GM23338 (cell line): ENCODE data around the gene PHF24. TPM values are rescaled to one million over a fixed set of nuclear protein-coding genes. Genes with fewer than 3 reads are reported as not detected.

Source experiments
- ATAC-seq: fragments of 200-7000 bp; cut with Tn5 transposase; 3 replicates; pipeline ENCODE4 v1.9.1; 2020
- DNase-seq: peaks from one replicate; pipeline ENCODE4 v3.0.0-alpha.2; 2015; ENCODE audit warnings: low spot score
- H2AFZ ChIP-seq: fragments of 200-600 bp; sonication (generic); 2 replicates; pipeline ENCODE4 v1.8.0; 2016; ENCODE audit warnings: antibody characterized with exemption, mild to moderate bottlenecking, moderate library complexity
- H3F3A ChIP-seq: fragments of 200-600 bp; sonication (generic); replicated peaks from 2 replicates; pipeline ENCODE4 v1.8.0; 2017; ENCODE audit warnings: antibody characterized with exemption, mixed run types, low read depth
- H3K27ac ChIP-seq: fragments of 200-600 bp; sonication (generic); 2 replicates; pipeline ENCODE4 v1.6.1; 2016; ENCODE audit warnings: low read depth
- H3K27me3 ChIP-seq: fragments of 200-600 bp; sonication (generic); 2 replicates; pipeline ENCODE4 v1.8.0; 2016; ENCODE audit warnings: mild to moderate bottlenecking, mixed run types, moderate library complexity; ENCODE audit not compliant: insufficient read depth
- H3K36me3 ChIP-seq: fragments of 200-600 bp; sonication (generic); 2 replicates; pipeline ENCODE4 v1.8.0; 2016; ENCODE audit warnings: mild to moderate bottlenecking; ENCODE audit not compliant: insufficient read depth
- H3K4me1 ChIP-seq: fragments of 200-600 bp; sonication (generic); 2 replicates; pipeline ENCODE4 v1.8.0; 2016; ENCODE audit warnings: mild to moderate bottlenecking, moderate library complexity; ENCODE audit not compliant: insufficient read depth
- H3K4me2 ChIP-seq: fragments of 200-600 bp; sonication (generic); 2 replicates; pipeline ENCODE4 v1.7.1; 2017; ENCODE audit warnings: mixed run types
- H3K4me3 ChIP-seq: fragments of 200-600 bp; sonication (generic); 2 replicates; pipeline ENCODE4 v1.6.1; 2016; ENCODE audit warnings: mixed run types
- H3K79me2 ChIP-seq: fragments of 200-600 bp; sonication (generic); replicated peaks from 2 replicates; pipeline ENCODE4 v1.8.0; 2017; ENCODE audit warnings: mild to moderate bottlenecking; ENCODE audit not compliant: insufficient read depth
- H3K9me2 ChIP-seq: fragments of 200-600 bp; sonication (generic); 2 replicates; pipeline ENCODE4 v1.8.0; 2017; ENCODE audit not compliant: insufficient read depth
- H4K20me1 ChIP-seq: fragments of 200-600 bp; sonication (generic); replicated peaks from 2 replicates; pipeline ENCODE4 v1.8.0; 2017; ENCODE audit warnings: mild to moderate bottlenecking; ENCODE audit not compliant: insufficient read depth
- H3K27ac Mint-ChIP-seq: 2 replicates; pipeline ENCODE4 v1.8.0; 2020; ENCODE audit warnings: inconsistent platforms, mild to moderate bottlenecking, moderate library complexity, mixed read lengths
- H3K27me3 Mint-ChIP-seq: 3 replicates; pipeline ENCODE4 v1.8.0; 2022; ENCODE audit warnings: low read depth, mild to moderate bottlenecking, moderate library complexity, mixed read lengths, inconsistent platforms; ENCODE audit not compliant: insufficient read depth, poor library complexity
- H3K36me3 Mint-ChIP-seq: 3 replicates; pipeline ENCODE4 v1.8.0; 2021; ENCODE audit warnings: low read depth, mild to moderate bottlenecking, inconsistent platforms, moderate library complexity, mixed read lengths
- H3K4me1 Mint-ChIP-seq: 3 replicates; pipeline ENCODE4 v1.8.0; 2020; ENCODE audit warnings: mild to moderate bottlenecking, inconsistent platforms, mixed read lengths
- H3K4me3 Mint-ChIP-seq: 3 replicates; pipeline ENCODE4 v1.8.0; 2021; ENCODE audit warnings: moderate library complexity, mild to moderate bottlenecking, inconsistent platforms, mixed read lengths
- H3K9me3 Mint-ChIP-seq: 3 replicates; pipeline ENCODE4 v1.8.0; 2020; ENCODE audit warnings: moderate library complexity, mild to moderate bottlenecking, inconsistent platforms, mixed read lengths
- CREB1 ChIP-seq: fragments of 250-450 bp; sonication (Bioruptor Pico); IDR thresholded peaks from 2 replicates; pipeline ENCODE4 v1.5.0; 2020; ENCODE audit warnings: low read depth, mild to moderate bottlenecking, moderate library complexity
- ETS1 ChIP-seq: IDR thresholded peaks from 2 replicates; pipeline ENCODE4 v1.6.1; 2016; ENCODE audit warnings: antibody characterized with exemption
- EZH2 ChIP-seq: fragments of 200-600 bp; sonication (generic); IDR thresholded peaks from one replicate; pipeline ENCODE4 v1.8.0; 2017; ENCODE audit warnings: antibody characterized with exemption, mild to moderate bottlenecking, low read depth; ENCODE audit not compliant: unreplicated experiment
- EZH2phosphoT487 ChIP-seq: fragments of 200-600 bp; sonication (generic); IDR thresholded peaks from one replicate; pipeline ENCODE4 v1.8.1; 2018; ENCODE audit warnings: antibody characterized with exemption; ENCODE audit not compliant: unreplicated experiment
- JUNB ChIP-seq: IDR thresholded peaks from one replicate; pipeline ENCODE4 v1.6.1; 2016; ENCODE audit warnings: antibody characterized with exemption; ENCODE audit not compliant: unreplicated experiment
- POLR2AphosphoS5 ChIP-seq: IDR thresholded peaks from 2 replicates; pipeline ENCODE4 v1.6.1; 2016; ENCODE audit warnings: antibody characterized with exemption, low read depth
- STAT1 ChIP-seq: IDR thresholded peaks from one replicate; pipeline ENCODE4 v1.6.1; 2016; ENCODE audit warnings: antibody characterized with exemption; ENCODE audit not compliant: unreplicated experiment
- ZNF114 ChIP-seq: fragments of 250-450 bp; sonication (Bioruptor Pico); IDR thresholded peaks from 2 replicates; pipeline ENCODE4 v1.5.0; 2020; ENCODE audit warnings: mild to moderate bottlenecking, moderate library complexity
- polyA plus RNA-seq: library from polyadenylated mRNA; unstranded; fragments of >200 nt; fragmentation: Nextera tagmentation; extraction: Ambion mirVana; gene quantifications from 2 replicates; pipeline ENCODE4 v1.2.1, GENCODE V29; 2016
- total RNA-seq: library from RNA; depleted of rRNA; stranded (reverse); fragments of >200 nt; shearing (Covaris generic); gene quantifications from 2 replicates; pipeline ENCODE4 v1.2.3, GENCODE V29; 2014
- TF ChIP-seq, protein P1 (sequence below), 2 experiments: fragments of 200-600 bp in 1 of 2; sonication (generic) in 1 of 2; conservative IDR thresholded peaks; 2 replicates each; pipeline versions ENCODE4 v1.5.1 to v1.6.1; 2016 to 2017; ENCODE audit warnings: antibody characterized with exemption in 2 of 2, low read depth in 2 of 2, mild to moderate bottlenecking in 2 of 2, moderate library complexity in 1 of 2
- TF ChIP-seq, protein P2 (sequence below): IDR thresholded peaks from one replicate; pipeline ENCODE4 v1.6.1; 2018; ENCODE audit warnings: antibody characterized with exemption; ENCODE audit not compliant: unreplicated experiment
- TF ChIP-seq, protein P3 (sequence below): fragments of 250-450 bp; sonication (Bioruptor Pico); IDR thresholded peaks from 2 replicates; pipeline ENCODE4 v1.5.0; 2020; ENCODE audit warnings: mild to moderate bottlenecking, moderate library complexity

PHF24 gene
- total and polyA plus RNA-seq, 2 experiments from 2014 or later: 0.05 to 0.14 TPM

- TF ChIP-seq, protein P1, sequence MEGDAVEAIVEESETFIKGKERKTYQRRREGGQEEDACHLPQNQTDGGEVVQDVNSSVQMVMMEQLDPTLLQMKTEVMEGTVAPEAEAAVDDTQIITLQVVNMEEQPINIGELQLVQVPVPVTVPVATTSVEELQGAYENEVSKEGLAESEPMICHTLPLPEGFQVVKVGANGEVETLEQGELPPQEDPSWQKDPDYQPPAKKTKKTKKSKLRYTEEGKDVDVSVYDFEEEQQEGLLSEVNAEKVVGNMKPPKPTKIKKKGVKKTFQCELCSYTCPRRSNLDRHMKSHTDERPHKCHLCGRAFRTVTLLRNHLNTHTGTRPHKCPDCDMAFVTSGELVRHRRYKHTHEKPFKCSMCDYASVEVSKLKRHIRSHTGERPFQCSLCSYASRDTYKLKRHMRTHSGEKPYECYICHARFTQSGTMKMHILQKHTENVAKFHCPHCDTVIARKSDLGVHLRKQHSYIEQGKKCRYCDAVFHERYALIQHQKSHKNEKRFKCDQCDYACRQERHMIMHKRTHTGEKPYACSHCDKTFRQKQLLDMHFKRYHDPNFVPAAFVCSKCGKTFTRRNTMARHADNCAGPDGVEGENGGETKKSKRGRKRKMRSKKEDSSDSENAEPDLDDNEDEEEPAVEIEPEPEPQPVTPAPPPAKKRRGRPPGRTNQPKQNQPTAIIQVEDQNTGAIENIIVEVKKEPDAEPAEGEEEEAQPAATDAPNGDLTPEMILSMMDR (conservative IDR thresholded peaks at IDR 0.05; ENCODE audit: low read depth in 2 of 2): no peak
- TF ChIP-seq POLR2AphosphoS5 (no peak), STAT1 (no peak), CREB1 (CRISPR knock-in tag) (no peak), EZH2 (no peak), EZH2phosphoT487 (no peak), JUNB (no peak), ZNF114 (CRISPR knock-in tag) (no peak), ETS1 (no peak)
These were observed 31.0 kb upstream of the PHF24 start (continued) for GRCh38 chr9:34927061-34927460.

DNA sequence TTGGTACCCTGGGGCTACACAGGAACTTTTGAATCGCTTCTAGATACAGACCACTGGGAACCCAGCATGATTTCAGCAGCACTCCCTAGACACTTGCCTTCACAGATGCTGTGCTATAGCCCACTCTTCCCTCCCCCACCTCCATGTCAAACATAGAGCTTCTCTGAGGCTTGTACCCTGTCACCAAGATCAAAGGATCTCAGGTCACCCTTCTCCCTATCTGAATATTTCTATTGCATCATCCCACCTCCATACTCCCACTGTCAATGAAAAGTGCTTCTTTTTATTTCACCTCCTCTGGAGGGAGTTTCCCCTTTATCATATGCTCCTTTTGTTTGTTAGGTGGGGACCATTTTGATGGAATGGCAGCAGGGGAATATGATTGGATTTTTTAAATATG, 29.2 kb upstream of the PHF24 start:
- H3K27me3 Mint-ChIP-seq: peaks cover 2% of the 10 kb centered on the region
- no peaks in the 10 kb centered on the region for H3K36me3 Mint-ChIP-seq
- TF ChIP-seq, protein P2, sequence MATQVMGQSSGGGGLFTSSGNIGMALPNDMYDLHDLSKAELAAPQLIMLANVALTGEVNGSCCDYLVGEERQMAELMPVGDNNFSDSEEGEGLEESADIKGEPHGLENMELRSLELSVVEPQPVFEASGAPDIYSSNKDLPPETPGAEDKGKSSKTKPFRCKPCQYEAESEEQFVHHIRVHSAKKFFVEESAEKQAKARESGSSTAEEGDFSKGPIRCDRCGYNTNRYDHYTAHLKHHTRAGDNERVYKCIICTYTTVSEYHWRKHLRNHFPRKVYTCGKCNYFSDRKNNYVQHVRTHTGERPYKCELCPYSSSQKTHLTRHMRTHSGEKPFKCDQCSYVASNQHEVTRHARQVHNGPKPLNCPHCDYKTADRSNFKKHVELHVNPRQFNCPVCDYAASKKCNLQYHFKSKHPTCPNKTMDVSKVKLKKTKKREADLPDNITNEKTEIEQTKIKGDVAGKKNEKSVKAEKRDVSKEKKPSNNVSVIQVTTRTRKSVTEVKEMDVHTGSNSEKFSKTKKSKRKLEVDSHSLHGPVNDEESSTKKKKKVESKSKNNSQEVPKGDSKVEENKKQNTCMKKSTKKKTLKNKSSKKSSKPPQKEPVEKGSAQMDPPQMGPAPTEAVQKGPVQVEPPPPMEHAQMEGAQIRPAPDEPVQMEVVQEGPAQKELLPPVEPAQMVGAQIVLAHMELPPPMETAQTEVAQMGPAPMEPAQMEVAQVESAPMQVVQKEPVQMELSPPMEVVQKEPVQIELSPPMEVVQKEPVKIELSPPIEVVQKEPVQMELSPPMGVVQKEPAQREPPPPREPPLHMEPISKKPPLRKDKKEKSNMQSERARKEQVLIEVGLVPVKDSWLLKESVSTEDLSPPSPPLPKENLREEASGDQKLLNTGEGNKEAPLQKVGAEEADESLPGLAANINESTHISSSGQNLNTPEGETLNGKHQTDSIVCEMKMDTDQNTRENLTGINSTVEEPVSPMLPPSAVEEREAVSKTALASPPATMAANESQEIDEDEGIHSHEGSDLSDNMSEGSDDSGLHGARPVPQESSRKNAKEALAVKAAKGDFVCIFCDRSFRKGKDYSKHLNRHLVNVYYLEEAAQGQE: no peak
- no peak for TF ChIP-seq ETS1
- TF ChIP-seq, protein P3, sequence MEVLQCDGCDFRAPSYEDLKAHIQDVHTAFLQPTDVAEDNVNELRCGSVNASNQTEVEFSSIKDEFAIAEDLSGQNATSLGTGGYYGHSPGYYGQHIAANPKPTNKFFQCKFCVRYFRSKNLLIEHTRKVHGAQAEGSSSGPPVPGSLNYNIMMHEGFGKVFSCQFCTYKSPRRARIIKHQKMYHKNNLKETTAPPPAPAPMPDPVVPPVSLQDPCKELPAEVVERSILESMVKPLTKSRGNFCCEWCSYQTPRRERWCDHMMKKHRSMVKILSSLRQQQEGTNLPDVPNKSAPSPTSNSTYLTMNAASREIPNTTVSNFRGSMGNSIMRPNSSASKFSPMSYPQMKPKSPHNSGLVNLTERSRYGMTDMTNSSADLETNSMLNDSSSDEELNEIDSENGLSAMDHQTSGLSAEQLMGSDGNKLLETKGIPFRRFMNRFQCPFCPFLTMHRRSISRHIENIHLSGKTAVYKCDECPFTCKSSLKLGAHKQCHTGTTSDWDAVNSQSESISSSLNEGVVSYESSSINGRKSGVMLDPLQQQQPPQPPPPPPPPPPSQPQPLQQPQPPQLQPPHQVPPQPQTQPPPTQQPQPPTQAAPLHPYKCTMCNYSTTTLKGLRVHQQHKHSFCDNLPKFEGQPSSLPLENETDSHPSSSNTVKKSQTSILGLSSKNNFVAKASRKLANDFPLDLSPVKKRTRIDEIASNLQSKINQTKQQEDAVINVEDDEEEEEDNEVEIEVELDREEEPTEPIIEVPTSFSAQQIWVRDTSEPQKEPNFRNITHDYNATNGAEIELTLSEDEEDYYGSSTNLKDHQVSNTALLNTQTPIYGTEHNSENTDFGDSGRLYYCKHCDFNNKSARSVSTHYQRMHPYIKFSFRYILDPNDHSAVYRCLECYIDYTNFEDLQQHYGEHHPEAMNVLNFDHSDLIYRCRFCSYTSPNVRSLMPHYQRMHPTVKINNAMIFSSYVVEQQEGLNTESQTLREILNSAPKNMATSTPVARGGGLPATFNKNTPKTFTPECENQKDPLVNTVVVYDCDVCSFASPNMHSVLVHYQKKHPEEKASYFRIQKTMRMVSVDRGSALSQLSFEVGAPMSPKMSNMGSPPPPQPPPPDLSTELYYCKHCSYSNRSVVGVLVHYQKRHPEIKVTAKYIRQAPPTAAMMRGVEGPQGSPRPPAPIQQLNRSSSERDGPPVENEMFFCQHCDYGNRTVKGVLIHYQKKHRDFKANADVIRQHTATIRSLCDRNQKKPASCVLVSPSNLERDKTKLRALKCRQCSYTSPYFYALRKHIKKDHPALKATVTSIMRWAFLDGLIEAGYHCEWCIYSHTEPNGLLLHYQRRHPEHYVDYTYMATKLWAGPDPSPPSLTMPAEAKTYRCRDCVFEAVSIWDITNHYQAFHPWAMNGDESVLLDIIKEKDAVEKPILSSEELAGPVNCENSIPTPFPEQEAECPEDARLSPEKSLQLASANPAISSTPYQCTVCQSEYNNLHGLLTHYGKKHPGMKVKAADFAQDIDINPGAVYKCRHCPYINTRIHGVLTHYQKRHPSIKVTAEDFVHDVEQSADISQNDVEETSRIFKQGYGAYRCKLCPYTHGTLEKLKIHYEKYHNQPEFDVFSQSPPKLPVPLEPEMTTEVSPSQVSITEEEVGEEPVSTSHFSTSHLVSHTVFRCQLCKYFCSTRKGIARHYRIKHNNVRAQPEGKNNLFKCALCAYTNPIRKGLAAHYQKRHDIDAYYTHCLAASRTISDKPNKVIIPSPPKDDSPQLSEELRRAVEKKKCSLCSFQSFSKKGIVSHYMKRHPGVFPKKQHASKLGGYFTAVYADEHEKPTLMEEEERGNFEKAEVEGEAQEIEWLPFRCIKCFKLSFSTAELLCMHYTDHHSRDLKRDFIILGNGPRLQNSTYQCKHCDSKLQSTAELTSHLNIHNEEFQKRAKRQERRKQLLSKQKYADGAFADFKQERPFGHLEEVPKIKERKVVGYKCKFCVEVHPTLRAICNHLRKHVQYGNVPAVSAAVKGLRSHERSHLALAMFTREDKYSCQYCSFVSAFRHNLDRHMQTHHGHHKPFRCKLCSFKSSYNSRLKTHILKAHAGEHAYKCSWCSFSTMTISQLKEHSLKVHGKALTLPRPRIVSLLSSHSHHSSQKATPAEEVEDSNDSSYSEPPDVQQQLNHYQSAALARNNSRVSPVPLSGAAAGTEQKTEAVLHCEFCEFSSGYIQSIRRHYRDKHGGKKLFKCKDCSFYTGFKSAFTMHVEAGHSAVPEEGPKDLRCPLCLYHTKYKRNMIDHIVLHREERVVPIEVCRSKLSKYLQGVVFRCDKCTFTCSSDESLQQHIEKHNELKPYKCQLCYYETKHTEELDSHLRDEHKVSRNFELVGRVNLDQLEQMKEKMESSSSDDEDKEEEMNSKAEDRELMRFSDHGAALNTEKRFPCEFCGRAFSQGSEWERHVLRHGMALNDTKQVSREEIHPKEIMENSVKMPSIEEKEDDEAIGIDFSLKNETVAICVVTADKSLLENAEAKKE (CRISPR knock-in tag): no peak
- TF ChIP-seq POLR2AphosphoS5: no peak
- no peak for TF ChIP-seq EZH2
- TF ChIP-seq CREB1 (CRISPR knock-in tag): no peak
- TF ChIP-seq ZNF114 (CRISPR knock-in tag): no peak

More for the DNA sequence above, 29.2 kb upstream of the PHF24 start:
- H3K4me1 ChIP-seq: no peaks in the 10 kb centered on the region
- peaks cover 3% of the 10 kb centered on the region; the same call in 1 of the 2 replicates for H3K9me2 ChIP-seq
- Mint-ChIP-seq H3K4me3 (no peak overlapping the region), H3K4me1 (peaks cover 3% of the 10 kb centered on the region), H3K27ac (no peak overlapping the region), H3K9me3 (no peaks in the 10 kb centered on the region)
- ATAC-seq (no peak), DNase-seq (no peak)
- no peaks in the 10 kb centered on the region for H3K79me2 ChIP-seq
- H3K36me3 ChIP-seq: no peaks in the 10 kb centered on the region
- H3K4me3 ChIP-seq: no peak overlapping the region
- no peak overlapping the region for H3K4me2 ChIP-seq
- no peaks in the 10 kb centered on the region for H4K20me1 ChIP-seq
- no peaks in the 10 kb centered on the region for H3K27me3 ChIP-seq
- no peak overlapping the region for H2AFZ ChIP-seq
- H3F3A ChIP-seq: no peaks in the 10 kb centered on the region
- no peak overlapping the region for H3K27ac ChIP-seq
